RWPE1 (cell line): ENCODE measurements around the gene BBLN.

ENCODE experiments used
- CTCF ChIA-PET: fragments of 350-600 bp; sonication (Branson Sonifier 250); formaldehyde crosslinking; extraction: SDS; loops from one replicate; lab custom pipeline; 2021; lab: Yijun Ruan, JAX
- POLR2A ChIA-PET: fragments of 400-600 bp; formaldehyde crosslinking; extraction: SDS; loops from one replicate; lab custom pipeline; 2020; ENCODE audit warnings: antibody characterized with exemption; ENCODE audit not compliant: low non-redundant PET; lab: Yijun Ruan, JAX
- DNase-seq: peaks from one replicate; pipeline ENCODE4 v3.0.0; 2012; ENCODE audit warnings: low spot score
- H3K27ac ChIP-seq: fragments of 450-650 bp; 2 replicates; pipeline ENCODE4 v1.5.1; 2017
- TF ChIP-seq, protein P1 (sequence below): fragments of 450-650 bp; conservative IDR thresholded peaks from 2 replicates; pipeline ENCODE4 v1.5.1; 2017; ENCODE audit warnings: low read depth, mild to moderate bottlenecking

Gene BBLN

DNA sequence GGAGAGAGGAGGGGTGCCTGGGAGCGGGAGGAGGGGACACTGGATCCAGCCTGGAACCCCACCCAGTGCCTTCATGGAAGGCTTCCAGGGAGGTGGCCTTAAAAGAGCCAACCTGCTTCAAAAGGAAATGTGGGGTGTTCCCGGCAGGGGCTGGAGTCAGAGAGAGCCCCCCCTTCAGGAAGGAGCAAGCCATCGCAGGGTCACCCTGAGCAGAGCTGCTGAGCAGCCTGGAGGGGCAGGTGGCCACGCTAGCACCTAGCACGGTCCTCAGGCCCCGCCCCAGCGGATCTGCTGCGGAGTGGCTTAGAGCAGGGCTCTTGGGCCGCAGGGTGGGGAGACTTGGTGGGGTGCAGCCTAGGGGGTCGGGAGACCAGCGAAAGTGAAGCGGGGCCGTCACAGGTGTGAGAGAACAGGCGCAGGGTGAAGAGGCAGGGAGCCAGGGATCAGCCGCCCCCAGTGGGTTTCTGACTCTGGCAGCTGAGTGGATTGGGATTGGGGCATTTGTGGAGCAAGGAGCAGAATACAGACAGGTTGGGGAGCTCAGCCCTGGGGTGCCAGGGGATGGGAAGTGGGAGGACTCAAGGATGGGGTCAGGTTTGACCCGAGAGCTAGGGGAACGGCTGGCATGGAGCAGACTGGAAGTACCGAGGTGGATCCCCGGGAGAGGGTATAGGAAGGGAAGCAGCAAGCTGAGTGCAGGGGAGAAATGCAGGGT is 9.3 kb upstream of the BBLN start:
- no peak overlapping the region; the same call in 1 of the 2 replicates for H3K27ac ChIP-seq
- TF ChIP-seq, protein P1, sequence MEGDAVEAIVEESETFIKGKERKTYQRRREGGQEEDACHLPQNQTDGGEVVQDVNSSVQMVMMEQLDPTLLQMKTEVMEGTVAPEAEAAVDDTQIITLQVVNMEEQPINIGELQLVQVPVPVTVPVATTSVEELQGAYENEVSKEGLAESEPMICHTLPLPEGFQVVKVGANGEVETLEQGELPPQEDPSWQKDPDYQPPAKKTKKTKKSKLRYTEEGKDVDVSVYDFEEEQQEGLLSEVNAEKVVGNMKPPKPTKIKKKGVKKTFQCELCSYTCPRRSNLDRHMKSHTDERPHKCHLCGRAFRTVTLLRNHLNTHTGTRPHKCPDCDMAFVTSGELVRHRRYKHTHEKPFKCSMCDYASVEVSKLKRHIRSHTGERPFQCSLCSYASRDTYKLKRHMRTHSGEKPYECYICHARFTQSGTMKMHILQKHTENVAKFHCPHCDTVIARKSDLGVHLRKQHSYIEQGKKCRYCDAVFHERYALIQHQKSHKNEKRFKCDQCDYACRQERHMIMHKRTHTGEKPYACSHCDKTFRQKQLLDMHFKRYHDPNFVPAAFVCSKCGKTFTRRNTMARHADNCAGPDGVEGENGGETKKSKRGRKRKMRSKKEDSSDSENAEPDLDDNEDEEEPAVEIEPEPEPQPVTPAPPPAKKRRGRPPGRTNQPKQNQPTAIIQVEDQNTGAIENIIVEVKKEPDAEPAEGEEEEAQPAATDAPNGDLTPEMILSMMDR: no peak
- CTCF ChIA-PET: interaction anchor here (0.5 to 1.4 kb wide), 5 partner anchors 26 to 59 kb away, joined by 3 to 4 read pairs (median 4); no protein-coding TSS in a partner anchor
- POLR2A ChIA-PET: interaction anchor here (0.5 to 1.1 kb wide), 2 partner anchors 9 to 208 kb away, joined by 3 read pairs; no protein-coding TSS in a partner anchor
- no peak for DNase-seq

DNA sequence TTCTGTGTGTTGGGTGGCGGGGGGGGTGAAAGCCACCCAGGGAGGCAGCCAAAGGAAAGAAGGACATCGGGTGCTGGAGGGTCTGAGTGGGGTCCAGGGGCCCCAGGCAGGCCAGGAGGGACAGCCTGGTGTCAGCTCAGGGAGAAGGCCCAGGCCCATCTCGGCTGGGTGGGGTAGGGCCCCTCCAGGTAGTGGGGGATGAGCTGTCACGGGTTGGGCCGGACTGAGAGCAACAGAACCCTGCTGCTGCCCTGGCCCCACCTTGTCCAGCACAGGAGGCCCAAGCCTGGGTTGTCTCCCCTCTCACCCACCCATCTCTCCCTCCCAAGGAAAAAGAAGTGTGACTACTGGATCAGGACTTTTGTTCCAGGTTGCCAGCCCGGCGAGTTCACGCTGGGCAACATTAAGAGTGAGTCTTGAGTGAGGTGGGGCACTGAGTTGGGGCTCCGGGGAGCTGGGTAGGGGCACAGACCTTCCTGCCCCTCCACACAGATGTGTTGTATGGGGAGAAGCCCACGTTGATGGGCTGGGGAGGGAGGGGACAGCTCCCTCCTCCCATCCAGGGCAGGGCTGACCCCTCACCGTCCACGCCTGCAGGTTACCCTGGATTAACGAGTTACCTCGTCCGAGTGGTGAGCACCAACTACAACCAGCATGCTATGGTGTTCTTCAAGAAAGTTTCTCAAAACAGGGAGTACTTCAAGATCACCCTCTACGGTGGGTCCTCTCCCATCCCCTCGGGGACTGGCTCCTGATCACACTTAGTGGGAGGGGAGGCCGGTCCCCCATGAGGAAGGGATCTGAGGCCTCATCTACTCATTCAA is 8.5 kb upstream of the BBLN start:
- no peak for DNase-seq

DNA sequence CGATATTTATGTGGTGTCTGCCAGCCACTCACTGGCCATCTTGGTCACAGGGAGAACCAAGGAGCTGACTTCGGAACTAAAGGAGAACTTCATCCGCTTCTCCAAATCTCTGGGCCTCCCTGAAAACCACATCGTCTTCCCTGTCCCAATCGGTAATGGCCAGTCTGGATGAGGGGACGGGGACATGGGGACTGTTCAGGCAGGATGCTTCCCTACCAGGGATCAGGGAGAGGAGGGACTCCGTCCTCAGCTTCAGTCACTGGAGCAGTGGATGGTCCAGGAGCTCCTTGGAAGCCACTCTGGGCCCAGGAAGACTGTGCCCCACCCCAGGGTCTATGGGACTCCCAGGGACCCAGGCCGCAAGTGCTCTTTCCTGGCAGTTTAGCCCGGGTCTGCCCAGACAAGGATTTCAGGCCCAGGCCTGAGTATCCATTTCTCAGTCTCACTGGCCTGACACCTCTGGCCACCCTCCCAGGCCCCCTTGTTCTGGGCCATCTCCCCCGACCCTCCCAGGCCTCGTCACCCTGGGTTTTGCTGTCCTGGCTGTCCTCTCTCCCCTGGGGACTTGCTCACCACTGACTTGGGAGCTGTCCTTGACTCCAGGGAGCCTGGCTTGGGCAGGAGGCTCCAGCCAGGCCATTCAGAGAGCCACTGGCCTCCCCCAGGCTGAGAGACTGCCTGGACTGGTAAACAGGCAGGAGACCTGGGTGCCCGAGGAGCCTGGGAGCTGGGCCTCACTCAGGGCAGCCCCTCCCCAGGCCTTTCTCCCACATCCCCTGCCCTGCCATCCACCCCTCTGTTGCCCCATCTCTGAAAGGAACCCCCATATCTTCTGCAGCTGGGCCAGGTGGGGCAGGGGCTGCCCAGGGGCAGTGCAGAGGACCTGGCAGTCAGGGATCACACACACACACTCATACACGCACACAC is 7.7 kb upstream of the BBLN start:
- DNase-seq: no peak
- TF ChIP-seq, protein P1: no peak
- ChIA-PET POLR2A (no interaction called here), CTCF (interaction anchor here (1.0 to 1.3 kb wide), 2 partner anchors 34 to 35 kb away, joined by 3 to 4 read pairs; no protein-coding TSS in a partner anchor)
- H3K27ac ChIP-seq: peak overlapping the region; percentile 2; the same call in 1 of the 2 replicates

More for the DNA sequence above, 8.5 kb upstream of the BBLN start:
- TF ChIP-seq, protein P1: no peak
- H3K27ac ChIP-seq: no peak overlapping the region
- ChIA-PET POLR2A (interaction anchor here (0.6 to 1.1 kb wide), 2 partner anchors 8 kb away, joined by 3 to 4 read pairs; partner anchors contain the start of gene BBLN), CTCF (interaction anchor here (0.8 to 1.4 kb wide), 3 partner anchors 34 to 48 kb away, joined by 3 to 4 read pairs (median 4); no protein-coding TSS in a partner anchor)

DNA sequence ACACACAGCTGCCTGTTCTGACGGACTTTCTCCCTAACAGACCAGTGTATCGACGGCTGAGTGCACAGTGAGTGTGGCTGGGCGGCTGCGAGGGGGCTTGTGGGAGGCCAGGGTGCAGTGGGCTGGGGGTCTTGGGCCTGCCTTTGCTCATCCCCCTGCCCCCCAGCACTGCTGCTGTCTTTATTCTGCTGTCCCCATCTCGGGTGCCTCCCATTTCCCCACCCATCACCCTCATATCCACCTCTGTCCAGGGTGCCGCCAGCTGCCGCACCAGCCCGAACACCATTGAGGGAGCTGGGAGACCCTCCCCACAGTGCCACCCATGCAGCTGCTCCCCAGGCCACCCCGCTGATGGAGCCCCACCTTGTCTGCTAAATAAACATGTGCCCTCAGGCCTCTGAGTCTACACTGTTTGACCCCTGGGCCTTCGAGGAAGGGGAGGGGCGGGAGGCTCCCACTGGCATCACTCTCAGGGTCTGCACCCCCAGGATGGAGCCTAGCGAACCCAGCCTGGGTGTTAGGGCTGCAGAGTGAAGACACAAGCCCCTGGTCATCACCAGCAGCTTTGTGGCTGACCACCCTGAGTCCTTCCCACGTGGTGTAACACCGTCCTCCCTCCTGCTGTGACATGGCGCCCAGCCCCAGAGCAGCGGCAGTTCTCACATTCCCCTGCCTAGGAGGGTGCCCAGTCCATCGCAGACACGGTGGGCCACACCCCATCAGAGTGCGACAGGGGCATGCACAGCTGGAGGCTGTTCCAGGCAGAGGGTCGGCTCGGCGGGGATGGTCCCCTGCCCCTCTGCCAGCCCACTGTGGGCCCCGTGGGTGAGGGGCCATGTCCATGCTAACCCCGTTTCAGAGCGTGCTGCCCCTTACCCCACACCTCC is 6.8 kb upstream of the BBLN start:
- H3K27ac ChIP-seq: no peak overlapping the region; the same call in 1 of the 2 replicates
- POLR2A ChIA-PET: no interaction called here
- TF ChIP-seq, protein P1: no peak
- CTCF ChIA-PET: interaction anchor here (0.6 to 1.0 kb wide), 2 partner anchors 36 to 1029 kb away, joined by 3 read pairs; no protein-coding TSS in a partner anchor
- no peak for DNase-seq

DNA sequence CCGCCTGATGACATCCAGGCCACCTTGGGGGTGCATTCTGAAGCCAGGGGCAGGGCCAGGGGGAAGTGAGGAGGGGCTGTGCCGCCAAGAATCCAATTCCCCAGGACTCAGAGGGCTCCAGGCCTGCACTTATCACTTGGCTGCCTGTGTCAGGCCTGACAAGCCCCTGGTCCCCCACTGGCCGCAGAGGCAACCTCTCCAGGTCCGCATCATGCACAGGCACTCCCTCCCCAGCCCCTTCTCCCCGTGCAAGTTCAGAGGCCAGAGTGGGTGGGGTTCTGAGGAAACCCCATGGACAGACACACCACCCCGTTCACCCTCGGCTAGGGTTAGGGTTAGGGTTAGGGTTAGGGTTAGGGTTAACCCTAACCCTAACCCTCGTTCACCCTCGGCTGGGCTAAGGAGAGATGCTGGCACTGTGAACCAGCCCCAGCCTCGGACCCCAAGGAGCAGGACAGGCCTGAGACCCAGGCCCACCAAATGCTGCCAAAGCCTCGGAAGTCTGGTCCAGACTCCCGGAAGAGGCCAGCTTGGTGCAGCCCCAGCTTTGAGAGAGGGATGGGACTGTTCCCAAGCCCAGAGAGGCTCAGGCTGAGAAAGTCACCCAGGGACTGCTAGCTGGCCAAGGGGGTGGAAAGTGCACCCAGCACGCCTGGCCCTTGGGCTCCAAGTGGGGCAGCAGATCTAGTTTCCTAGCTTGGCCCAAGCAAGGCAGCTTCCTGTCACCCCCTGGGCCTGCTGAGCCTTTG is 5.9 kb upstream of the BBLN start:
- POLR2A ChIA-PET: no interaction called here
- H3K27ac ChIP-seq: no peak overlapping the region
- TF ChIP-seq, protein P1: no peak
- DNase-seq: no peak
- CTCF ChIA-PET: interaction anchor here (0.6 kb wide), 1 partner anchor 25 kb away, joined by 4 read pairs; no protein-coding TSS in a partner anchor
